Body of pancreas (tissue), 4 donors: ENCODE data around the gene AGMO.

ENCODE experiments used
- POLR2A ChIP-seq, 3 donors: fragments of 450-650 bp; IDR thresholded peaks; one replicate each; pipeline ENCODE4 v1.6.1; 2016; ENCODE audit warnings: antibody characterized with exemption in 3 of 3, mild to moderate bottlenecking in 2 of 3
- TF ChIP-seq, protein P1 (sequence below), 7 experiments: fragments of 450-650 bp in 4 of 7; fragments of 200-600 bp in 3 of 7; sonication (generic) in 3 of 7; IDR thresholded peaks; one replicate each; pipeline ENCODE4 v1.5.1; 2016 to 2019; ENCODE audit warnings: antibody characterized with exemption in 7 of 7

GRCh38 chr7:15288741-15289140, 273.1 kb downstream of the AGMO start:
- TF ChIP-seq, protein P1, sequence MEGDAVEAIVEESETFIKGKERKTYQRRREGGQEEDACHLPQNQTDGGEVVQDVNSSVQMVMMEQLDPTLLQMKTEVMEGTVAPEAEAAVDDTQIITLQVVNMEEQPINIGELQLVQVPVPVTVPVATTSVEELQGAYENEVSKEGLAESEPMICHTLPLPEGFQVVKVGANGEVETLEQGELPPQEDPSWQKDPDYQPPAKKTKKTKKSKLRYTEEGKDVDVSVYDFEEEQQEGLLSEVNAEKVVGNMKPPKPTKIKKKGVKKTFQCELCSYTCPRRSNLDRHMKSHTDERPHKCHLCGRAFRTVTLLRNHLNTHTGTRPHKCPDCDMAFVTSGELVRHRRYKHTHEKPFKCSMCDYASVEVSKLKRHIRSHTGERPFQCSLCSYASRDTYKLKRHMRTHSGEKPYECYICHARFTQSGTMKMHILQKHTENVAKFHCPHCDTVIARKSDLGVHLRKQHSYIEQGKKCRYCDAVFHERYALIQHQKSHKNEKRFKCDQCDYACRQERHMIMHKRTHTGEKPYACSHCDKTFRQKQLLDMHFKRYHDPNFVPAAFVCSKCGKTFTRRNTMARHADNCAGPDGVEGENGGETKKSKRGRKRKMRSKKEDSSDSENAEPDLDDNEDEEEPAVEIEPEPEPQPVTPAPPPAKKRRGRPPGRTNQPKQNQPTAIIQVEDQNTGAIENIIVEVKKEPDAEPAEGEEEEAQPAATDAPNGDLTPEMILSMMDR (IDR thresholded peaks at IDR 0.05): no peak
- TF ChIP-seq POLR2A (IDR thresholded peaks at IDR 0.05): no peak
